Fibroblast of the aortic adventitia (primary cell): ENCODE measurements around the gene NUAK1. TPM values are rescaled to one million over a fixed set of nuclear protein-coding genes. Genes with fewer than 3 reads are reported as not detected.

Source experiments
- DNase-seq: peaks from one replicate; pipeline ENCODE4 v3.0.0-alpha.2; 2010; ENCODE audit warnings: low read depth
- H3K4me3 ChIP-seq: 2 replicates; pipeline ENCODE4 v1.5.1; 2011; ENCODE audit warnings: low read depth, mild to moderate bottlenecking, control low read depth, low read length, moderate library complexity
- total RNA-seq: library from RNA; depleted of rRNA; stranded (reverse); fragments of >200 nt; gene quantifications from 2 replicates; pipeline ENCODE4 v1.2.3, GENCODE V29; 2012; ENCODE audit warnings: low replicate concordance
- TF ChIP-seq, protein P1 (sequence below): IDR thresholded peaks from 2 replicates; pipeline ENCODE4 v1.5.1; 2011; ENCODE audit warnings: mild to moderate bottlenecking, low read length, control low read depth, inconsistent platforms; ENCODE audit not compliant: insufficient read depth

The NUAK1 gene
- total RNA-seq, 1 donor = 3.0 TPM

DNA sequence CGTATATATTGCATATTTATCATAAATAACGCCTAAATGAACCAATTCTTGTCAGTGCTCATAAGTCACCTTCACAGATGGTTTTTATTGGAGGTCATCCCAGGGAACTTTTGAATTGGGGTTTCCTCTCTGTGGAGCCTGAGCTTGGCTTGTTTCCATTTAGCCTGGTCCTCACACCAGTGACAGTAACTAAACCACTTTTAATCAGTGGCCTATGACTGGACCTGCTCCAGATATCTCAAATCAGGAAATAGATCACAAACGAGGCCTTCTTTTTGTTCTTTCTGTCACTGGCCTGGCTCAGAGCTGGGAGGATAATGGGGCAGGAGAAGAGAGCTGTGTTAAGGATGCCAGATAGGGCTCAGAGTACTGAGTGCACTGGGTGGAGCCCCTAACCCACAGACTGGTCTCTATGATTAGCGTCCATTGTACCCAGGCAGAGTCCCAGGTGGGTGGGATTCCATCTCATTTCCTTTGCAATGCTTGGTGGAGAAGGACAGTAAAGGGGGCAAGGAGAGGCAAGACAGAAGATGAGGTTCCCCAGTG, 92.4 kb downstream of the NUAK1 start:
- TF ChIP-seq, protein P1, sequence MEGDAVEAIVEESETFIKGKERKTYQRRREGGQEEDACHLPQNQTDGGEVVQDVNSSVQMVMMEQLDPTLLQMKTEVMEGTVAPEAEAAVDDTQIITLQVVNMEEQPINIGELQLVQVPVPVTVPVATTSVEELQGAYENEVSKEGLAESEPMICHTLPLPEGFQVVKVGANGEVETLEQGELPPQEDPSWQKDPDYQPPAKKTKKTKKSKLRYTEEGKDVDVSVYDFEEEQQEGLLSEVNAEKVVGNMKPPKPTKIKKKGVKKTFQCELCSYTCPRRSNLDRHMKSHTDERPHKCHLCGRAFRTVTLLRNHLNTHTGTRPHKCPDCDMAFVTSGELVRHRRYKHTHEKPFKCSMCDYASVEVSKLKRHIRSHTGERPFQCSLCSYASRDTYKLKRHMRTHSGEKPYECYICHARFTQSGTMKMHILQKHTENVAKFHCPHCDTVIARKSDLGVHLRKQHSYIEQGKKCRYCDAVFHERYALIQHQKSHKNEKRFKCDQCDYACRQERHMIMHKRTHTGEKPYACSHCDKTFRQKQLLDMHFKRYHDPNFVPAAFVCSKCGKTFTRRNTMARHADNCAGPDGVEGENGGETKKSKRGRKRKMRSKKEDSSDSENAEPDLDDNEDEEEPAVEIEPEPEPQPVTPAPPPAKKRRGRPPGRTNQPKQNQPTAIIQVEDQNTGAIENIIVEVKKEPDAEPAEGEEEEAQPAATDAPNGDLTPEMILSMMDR = no peak
- no peak for DNase-seq
- H3K4me3 ChIP-seq = no peak overlapping the region

DNA sequence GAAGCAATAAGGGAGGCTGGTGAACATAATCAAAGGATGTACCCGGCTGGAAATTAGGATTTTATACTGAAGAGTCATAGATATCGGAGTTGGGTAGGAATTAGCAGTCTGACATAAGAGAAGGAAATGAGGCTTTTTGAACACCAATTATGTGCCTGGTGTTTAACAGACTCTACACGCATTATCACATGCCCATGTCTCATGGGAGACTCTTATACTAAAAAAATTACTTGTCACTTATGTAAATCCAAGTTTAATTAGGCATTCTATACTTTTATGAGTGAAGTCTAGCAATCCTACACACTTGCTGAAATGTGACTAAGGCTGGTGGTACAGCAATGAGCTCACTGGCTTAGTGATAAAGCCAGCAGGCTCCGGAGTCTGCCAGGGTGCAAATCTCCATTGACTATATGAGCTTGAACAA, 93.5 kb downstream of the NUAK1 start:
- no peak for DNase-seq
- TF ChIP-seq, protein P1 = no peak

DNA sequence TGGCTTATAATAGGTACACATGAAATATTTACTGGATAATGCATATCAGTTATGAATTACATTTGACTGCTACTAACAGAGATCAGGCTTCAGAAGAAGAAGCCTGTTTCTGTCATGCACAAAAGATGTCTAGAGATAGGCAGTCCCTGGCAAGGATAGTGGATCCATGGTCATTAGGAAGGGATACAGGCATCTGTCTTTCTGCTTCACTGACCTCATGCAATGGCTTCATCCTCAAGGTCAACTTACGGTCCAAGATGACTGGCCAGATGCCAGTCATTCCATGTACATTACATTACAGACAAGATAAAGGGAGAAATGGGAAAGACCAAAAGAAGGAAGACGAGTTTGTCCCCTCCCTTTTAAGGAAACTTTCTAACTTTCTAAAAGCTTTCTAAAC, 94.0 kb downstream of the NUAK1 start:
- TF ChIP-seq, protein P1 = no peak
- peak; percentile 13 for DNase-seq
- H3K4me3 ChIP-seq = no peak overlapping the region

More for the DNA sequence above, 93.5 kb downstream of the NUAK1 start:
- no peak overlapping the region for H3K4me3 ChIP-seq

DNA sequence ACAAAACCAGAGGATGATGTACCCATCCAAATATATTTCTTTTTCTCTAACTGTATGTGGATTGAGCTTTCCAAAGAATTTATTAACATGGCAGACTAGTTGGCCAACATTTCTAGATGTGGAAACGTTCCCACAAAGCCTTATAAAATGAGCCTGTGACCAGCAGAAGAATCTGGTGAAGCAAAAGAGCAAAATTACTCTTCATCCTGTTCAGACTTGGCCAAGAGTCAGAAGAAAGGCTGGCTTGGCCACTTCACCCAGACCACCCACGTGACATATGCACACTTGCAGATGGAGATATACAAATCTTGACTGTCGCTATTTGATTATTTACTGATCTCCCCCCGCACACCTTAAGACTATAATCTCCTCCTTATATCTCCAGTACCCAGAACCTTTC, 96.7 kb downstream of the NUAK1 start:
- TF ChIP-seq, protein P1 = no peak
- DNase-seq = no peak
- H3K4me3 ChIP-seq = no peak overlapping the region

DNA sequence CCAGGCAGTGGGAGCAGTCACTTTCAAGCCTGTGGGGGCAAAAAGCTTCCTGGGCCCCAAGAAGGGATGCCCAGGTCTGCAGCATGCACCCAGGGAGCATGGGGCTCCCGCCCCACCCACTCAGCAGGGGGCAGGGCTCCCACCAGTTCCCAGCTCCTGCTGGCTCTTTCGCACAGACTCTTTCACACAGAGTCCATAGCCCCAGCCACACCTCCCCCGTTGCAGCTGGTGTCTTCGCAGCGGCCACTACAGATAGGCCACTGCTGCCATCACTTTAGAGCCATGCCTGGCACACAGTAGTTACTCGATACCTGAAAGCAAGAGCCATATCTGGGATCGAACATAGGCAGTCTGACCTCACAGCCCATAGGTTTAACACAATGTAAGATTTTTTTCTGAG, 98.2 kb downstream of the NUAK1 start:
- TF ChIP-seq, protein P1 = no peak
- no peak for DNase-seq
- no peak overlapping the region for H3K4me3 ChIP-seq

DNA sequence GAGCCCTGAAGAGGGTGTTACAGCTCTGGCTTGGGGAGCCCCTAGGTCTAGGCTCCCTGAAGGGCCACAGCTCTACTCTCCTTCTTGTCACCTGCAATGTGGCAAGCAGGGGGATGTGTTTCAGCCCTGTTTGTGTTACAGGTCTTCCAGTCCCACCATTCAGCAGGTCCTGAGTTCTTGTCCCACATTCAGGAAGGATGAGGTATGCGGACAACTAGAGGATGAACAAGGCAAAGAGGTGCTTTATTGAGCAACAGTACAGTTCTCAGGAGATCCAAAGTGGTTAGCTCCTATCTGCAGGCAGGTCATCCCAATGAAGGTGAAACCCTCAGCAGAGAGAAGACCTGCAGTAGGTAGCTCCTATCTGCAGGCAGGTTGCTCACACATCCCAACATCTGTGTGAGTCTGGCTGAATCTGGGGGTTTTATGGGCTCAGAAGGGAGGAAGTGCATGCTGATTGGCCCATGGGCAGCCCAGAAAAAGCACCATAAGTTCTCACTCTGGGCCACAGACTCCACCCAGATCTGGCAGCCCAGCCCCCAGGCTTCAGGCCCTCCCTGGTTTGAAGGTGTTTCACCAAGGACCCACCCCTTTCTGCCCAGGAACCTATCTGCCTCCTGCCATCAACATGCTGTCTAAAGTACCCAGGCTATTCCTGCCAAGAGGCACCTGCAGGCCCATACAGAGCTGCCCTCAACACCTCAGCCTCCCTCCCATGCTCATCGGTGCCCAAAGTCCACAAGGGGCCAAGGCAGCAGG, 98.9 kb downstream of the NUAK1 start:
- no peak for DNase-seq
- TF ChIP-seq, protein P1 = no peak
- no peak overlapping the region for H3K4me3 ChIP-seq
